NK-92 (cell line): ENCODE results near the gene CAPZA2.
"Not testable (repeated sequence)": the region's sequence is repeated elsewhere in the genome, so short reads cannot be mapped to it uniquely, and the experiment has no call there.

Experiments used
- DNase-seq: peaks from one replicate; lab custom pipeline; 2025; ENCODE audit not compliant: unreplicated experiment; lab: John Stamatoyannopoulos, UW

The CAPZA2 gene

GRCh38 chr7:116862234-116862950, at the start of gene CAPZA2:
Gene CAPZA2 (plus strand): TSS chr7:116862587. CDS start chr7:116862612, 25 bp downstream.
- peak; percentile 69 for DNase-seq

DNA sequence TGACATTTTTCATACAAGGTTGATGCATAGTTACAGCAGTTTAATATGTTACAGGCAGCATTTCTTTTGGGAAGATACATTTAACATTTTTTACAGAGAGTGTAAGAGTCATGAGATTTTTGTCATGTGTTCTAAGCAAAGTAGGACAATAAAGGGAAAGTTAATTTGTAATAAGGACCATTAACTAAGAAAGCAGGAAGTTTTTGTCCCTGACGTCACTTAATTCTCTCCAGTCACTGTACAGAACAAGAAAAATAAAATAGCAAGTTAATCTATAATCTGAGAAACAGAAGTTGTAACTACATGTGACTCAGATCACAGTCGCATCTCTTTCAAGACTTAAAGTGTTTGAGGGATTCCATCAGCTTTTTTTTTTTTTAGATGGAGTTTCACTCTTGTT, 49.5 kb upstream of the CAPZA2 start:
- DNase-seq: no peak

DNA sequence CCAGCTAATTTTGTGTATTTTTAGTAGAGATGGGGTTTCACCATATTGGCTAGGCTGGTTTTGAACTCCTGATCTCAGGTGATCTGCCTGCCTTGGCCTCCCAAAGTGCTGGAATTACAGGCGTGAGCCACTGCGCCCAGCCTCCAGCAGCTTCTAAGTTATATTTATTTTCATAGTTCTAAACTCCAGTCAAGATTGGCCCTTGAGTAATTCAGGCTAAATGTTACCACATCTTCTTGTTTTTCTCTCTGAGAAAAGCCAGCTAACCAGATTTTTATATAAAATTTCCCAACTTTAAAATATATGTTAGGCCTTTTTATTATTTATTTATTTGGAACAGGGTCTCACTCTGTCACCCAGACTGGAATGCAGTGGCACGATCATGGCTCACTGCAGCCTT, 49.0 kb upstream of the CAPZA2 start:
- DNase-seq: not testable (repeated sequence)

DNA sequence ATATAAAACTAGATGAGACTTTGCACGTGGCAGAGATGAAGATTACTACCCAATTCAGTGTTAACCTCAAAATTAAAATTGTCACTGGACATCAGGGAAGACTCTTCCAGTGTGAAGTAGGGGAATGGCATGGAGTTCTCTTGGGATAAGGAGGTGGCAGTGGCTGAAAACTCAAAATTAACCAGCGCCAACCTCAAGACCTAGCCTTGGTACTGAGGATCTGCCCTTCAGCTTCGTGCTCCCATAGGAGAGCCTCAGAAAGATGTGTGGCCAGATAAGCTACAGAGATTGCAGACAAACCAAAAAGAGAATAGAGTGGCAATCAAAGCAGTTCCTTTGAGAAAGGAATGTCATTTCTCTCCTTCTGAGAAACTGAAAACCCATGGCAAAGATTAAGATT, 47.3 kb upstream of the CAPZA2 start:
- no peak for DNase-seq

DNA sequence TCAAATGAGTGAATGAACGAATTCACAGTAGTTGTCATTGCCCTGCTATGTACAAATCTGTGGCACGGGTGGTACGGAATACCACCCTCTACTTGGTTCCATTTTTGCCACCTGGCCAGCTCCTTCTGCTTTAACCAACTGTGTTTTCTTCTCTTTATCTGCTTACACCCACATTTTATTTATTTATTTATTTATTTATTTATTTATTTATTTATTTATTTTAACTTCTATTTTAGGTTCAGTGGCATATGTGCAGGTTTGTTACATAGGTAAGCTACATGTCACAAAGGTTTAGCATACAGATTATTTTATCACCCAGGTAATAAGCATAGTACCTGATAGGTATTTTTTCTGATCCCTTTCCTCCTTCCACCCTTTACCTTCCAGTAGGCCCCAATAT, 42.2 kb upstream of the CAPZA2 start:
- no peak for DNase-seq

- not testable (repeated sequence) for DNase-seq
These were observed 40.7 kb upstream of the CAPZA2 start for GRCh38 chr7:116821647-116822046.

DNA sequence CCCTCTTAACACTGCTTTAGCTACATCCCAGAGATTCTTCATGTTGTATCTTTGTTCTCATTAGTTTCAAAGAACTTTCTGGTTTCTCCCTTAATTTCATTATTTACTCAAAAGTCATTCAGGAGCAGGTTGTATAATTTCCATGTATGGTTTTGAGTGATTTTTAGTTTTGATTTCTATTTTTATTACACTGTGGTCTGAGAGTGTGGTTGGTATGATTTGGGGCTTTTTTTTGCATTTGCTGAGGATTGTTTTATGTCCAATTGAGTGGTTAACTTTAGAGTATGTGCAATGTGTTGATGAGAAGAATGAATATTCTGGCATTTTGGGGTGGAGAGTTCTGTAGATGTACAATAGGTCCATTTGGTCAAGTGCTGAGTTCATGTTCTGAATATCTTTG, 37.9 kb upstream of the CAPZA2 start:
- DNase-seq: no peak

GRCh38 chr7:116828281-116828680, 34.1 kb upstream of the CAPZA2 start:
- DNase-seq: no peak

GRCh38 chr7:116829041-116829440, 33.3 kb upstream of the CAPZA2 start:
- no peak for DNase-seq

DNA sequence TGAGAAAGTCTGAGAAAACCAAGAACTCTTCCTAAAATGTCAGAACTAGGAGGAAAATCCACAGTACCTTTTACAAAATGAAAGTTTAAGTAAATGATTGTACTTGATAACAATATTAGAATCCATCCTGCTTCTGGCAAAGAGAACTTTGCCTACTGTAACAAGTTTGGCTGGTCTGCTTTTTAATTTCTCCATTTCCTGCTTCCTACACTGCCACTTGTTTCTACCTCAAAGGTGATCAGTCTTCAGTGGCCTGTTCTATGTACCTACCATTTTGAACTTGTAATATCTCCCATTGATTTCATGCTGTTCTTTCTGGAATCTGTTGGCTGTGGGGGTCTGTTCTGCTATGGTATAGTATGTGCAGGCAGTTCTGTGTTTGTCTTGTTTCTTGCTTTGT, 32.9 kb upstream of the CAPZA2 start:
- DNase-seq: no peak

GRCh38 chr7:116832692-116833091, 29.7 kb upstream of the CAPZA2 start:
- DNase-seq: no peak

DNA sequence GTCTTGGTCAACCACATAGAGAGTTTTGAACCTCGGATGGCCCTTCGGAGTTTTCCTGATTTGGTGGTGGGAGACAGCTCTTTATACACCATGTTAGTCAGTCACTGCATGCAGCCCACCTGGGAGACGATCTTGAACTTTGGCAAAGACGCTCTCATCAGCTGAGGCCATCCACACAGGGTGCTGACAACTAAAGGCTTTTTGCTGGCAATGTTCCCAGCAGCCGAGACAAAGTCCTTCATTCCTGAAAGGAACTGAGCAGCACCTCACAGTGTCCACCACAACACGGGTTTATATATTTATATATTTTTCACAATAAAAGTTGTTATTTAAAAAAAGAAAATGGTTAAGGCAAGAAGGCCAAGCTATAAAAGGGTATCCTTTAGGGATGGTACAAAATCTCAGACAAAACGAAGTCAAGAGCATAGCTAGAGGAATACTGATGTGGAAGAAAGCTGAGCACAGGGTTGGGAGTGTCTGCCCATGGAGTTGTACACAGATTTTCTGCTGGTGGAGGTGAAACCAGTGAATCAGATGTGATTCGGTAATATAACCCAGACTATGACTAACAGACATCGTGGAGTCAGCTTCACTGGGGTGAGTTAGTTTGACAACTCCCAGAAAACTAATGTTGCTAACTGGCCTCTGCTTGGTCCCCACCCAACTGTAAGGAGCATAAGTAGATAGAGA, 27.4 kb upstream of the CAPZA2 start:
- no peak for DNase-seq

GRCh38 chr7:116836048-116836447, 26.3 kb upstream of the CAPZA2 start:
- DNase-seq: no peak

DNA sequence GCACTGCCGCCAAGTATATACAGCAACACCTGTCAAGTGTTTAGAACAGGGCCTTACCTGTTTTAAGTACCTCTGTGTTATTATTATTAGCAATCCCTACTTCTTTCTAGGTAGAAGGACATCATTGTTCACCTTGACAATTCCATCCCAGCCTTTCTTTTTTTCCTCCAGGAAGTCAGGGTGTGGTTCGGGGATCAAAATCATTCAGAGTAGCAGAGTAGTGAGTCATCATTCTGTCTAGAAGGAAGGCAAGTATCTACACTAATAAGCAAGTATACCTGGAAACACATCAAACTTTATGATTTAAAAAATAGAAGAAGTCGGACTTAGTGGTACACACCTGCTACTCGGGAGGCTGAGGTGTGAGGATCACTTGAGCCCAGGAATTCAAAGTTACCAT, 25.5 kb upstream of the CAPZA2 start:
- no peak for DNase-seq

DNA sequence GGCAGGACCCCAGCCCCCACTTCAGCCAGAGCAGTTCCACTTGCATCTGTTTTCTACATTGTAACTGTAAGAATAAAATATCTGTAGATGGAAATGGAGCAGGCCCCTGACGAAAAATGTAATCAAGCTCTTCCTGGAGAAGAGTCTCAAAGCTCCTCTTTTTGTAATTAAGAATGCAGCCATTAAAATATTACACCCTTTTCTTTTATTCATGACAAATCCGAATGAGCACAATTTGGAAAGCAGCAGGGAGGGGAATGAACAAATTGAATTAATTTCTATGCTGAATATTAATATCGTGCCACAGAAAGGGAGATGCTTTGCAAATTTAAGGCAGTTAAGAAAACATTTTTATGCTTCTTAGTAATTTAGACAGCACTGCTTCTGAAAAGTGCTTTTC, 24.8 kb upstream of the CAPZA2 start:
- no peak for DNase-seq

DNA sequence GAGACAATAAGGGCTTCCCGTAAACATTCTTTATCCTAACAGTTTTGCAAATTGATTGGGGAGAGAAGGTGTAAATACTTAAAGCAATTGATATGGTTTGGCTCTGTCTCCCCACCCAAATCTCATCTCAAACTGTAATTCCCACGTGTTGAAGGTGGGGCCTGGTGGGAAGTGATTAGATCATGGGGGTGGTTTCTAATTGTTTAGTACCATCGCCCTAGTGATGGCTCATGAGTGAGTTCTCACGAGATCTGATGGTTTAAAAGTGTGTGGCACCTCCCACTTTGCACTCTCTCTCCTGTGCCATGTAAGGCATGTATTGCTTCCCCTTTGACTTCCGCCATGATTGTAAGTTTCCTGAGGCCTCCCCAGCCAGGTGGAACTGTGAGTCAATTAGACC, 22.1 kb upstream of the CAPZA2 start:
- no peak for DNase-seq

DNA sequence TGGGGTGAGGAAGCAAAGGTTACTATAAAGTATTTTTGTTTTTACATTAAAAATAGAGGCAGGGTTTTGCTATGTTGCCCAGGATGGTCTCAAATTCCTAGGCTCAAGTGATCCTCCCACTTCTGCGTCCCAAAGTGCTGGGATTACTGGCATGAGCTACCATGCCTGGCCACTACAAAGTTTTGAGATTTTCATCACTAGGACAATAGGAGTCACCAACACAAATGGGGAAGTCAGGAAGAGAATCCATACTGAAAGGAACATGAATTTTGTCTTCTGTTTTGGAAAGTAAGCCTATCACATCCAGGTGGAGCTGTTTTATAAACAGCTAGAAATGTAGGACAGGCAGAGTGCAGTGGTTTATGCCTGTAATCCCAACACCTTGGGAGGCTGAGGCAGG, 20.0 kb upstream of the CAPZA2 start:
- DNase-seq: no peak

GRCh38 chr7:116843378-116843777, 19.0 kb upstream of the CAPZA2 start:
- no peak for DNase-seq

- no peak for DNase-seq
These were observed 11.2 kb upstream of the CAPZA2 start for GRCh38 chr7:116851175-116851574.

DNA sequence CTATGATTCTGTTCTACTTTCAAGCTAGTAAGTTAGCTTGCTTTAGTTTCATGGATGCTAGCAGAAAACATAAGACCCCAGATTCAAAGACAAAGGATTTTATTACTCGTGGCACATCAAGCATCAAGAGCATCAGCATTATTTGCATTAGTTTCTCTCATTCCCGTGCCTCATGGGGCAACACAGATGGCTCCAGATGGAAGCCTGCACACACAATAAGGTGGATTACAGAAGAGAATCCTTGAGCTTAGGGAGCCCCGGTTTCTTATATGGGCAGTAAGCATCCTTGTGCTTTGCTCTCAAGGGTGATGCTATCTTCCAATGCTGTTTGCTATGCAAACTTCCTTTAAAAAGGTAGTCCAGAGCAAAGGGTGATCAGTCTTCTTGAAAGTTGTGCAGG, 10.7 kb upstream of the CAPZA2 start:
- DNase-seq: no peak

DNA sequence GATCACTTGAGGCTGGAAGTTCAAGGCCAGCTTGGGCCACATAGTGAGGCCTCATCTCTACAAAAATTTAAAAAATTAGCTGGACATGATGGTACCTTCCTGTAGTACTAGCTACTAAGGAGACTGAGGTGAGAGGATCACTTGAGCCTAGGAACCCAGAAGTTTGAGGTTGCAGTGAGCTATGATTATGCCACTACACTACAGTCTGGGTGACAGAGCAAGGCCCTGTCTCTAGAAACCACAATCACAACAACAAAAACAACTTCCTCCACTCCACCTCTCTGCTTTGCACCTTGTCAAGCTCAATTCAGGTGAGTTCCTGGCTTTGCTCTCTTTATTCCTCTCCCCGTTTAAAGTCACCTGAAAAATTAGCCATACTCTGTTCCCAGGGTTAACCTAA, 8.3 kb upstream of the CAPZA2 start:
- no peak for DNase-seq

DNA sequence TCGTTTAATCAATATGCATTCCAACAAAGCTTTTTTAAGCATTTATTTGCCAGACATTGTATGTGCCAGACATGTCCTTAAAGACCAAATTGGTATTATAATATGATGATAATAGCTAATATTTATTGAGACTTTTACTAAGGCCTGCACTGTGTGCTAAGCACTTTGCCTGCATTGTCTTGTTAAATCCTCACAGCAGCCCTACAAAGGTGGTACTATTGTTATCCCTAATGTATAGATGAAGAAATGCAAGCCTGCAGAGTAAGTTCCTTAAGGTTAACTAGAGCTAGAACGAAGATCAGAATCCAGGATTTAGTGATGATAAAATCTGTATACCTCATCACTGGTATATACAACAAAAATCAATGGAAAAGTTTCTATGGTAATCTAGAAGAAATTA, 5.3 kb upstream of the CAPZA2 start:
- DNase-seq: no peak

DNA sequence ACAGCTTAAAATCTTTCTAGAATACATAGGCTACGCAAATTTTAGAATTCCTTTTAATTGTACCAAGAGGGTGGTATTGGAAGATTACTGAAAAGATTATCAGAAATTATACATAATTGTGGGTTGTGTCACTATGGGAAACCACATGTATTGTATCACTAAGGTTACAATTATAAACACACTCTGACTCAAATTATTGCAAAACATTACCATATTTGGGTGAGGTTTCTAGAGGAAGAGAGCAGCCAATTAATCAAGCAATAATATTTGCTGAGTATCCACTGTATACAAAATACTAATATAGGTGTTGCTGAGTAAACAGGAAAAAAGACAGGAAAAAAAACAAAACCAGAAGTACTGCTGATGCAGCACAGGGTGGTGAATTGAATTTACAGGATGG, 3.1 kb upstream of the CAPZA2 start:
- no peak for DNase-seq
